HG03064 (cell line): ENCODE results near the gene CRY2.

Experiments
- ATAC-seq: cut with Tn5 transposase; IDR thresholded peaks from one replicate; pipeline ENCODE4 v1.9.1; 2021; ENCODE audit warnings: low read depth; ENCODE audit not compliant: unreplicated experiment

Gene CRY2

DNA sequence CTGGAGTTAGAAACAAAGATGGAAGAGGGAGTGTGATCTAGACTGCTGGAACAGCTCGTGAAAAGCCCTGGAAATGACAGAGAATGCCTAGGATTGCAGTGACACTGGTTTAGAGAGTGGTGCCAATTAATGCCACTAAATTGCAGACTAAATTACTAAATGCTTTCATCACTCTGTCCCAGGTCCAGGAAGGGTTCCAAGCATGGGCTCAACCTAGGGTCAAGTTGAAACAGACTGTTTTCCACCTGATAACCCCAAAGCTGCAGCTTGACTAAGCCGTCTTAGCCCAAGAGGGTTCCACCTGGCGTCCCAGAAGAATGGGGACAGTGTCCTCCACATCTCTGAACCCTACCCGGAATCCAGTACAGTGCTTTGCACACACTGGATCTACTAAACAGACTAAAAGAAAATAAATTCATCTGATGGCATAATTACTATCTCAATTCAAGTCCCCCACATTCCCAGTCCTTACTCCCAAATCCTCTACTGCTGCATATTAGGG, 1.1 kb upstream of the CRY2 start:
- no peak for ATAC-seq

- ATAC-seq = peak; percentile 4
Measured at GRCh38 chr11:45847911-45848316, 639 bp downstream of the CRY2 start.

GRCh38 chr11:45848654-45849081, 1.4 kb downstream of the CRY2 start:
- ATAC-seq = no peak

- no peak for ATAC-seq
Measured at GRCh38 chr11:45850446-45850845, 3.2 kb downstream of the CRY2 start.

GRCh38 chr11:45851228-45851627, 4.0 kb downstream of the CRY2 start:
- ATAC-seq = no peak

DNA sequence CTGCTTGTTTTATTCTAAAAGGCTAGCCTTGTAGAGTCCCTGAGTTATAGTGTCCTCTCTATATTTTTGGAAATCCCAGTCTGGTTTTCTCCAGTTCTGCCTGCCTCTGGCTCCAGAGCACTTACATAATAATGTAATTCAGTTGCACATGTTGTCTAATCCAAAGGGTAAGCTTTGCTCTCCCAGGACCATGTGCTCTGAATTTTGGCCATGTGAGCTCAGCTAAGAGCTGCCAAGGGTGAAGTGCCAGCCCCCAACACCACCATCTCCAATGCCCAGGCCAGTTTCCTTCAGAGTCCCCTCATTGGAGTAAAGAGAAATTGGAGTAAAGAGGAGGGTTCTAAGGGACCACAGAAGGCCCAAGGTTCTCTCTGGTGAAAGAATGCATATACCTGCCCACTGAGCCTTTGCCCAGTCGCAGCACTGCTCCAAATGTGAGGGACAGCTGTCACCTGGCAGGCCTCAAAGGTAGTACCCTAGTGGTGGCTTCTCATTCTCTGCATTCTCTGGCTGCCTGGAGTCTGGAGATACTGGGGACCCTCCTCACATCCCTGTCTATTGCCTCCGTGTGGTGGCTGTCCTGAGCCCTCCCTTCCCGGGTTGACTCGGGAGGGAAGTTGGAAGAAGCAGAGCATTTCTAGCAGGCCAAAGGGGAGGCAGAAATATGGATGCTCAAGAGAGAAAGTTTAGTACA, 4.9 kb downstream of the CRY2 start:
- ATAC-seq = no peak

GRCh38 chr11:45852712-45853101, 5.4 kb downstream of the CRY2 start:
- no peak for ATAC-seq

DNA sequence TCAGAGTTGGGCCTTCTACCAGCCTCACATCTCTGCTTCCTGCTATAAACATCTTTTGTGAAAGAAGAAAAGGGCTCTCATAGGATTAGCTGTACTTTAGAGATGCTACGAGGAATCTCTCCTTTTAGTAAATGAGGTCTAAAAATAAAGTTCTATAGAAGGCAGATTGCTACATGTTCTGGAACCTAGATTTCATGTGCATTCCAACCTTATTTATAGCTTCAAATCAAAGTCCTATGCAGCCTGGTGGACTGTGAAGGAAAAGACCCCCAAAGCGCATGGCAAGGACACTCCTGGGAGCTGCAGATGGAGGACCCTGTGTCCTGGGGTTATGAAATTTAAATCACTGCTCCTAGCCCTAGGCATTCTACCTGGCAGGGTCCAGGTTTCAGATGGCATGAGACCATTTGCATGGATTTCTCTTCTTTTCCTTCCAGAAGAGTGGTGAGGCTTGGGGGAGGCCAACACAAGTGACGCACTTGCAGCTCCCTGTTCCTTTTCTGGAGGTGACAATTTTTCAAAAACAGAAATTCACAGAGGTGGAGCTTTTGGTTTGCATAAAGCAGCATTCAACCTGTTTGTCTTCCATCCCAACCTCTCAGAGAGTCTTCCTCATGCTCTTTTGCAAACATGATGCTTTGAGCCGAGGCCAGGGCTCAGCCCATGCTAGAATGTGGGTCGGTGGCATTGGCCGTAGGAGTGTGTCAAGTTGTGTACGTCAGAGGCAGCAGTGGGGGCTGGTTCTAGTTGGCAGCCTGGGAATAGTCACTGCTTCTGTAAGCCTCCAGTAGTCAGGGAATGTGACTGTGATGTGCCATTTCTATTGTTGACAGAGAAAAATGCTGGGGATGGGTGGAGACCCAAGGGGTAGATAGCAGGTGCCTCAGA, 6.3 kb downstream of the CRY2 start:
- no peak for ATAC-seq

GRCh38 chr11:45855308-45855707, 8.0 kb downstream of the CRY2 start:
- ATAC-seq = no peak

- no peak for ATAC-seq
Measured at GRCh38 chr11:45856044-45856468, 8.8 kb downstream of the CRY2 start.

- ATAC-seq = no peak
Measured at GRCh38 chr11:45857961-45858474, 10.7 kb downstream of the CRY2 start.

GRCh38 chr11:45858751-45859398, 11.6 kb downstream of the CRY2 start:
- no peak for ATAC-seq

DNA sequence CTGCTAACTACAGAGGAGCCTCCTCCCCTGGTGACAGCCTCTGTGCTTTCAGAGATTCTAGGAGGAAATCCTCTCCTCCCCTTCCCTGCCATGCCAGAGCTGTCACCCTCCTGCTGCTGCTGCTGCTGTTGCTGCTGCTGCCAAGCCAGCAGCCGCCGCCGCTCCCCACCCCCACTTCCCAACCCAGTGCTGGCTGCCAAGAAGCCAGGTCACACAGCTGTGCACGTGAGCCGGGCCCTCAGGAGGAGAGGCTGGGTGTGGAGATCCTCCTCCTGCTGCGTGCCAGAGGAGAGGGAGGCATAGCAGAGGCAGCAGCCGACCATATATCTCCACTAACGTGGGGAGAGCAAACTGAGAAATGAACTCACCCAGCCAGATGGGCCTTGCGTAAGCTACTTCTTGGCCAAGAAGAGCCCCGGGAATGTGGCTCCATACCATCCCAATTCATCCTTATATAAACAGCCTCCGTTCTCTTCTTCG, 12.4 kb downstream of the CRY2 start:
- no peak for ATAC-seq

- ATAC-seq = no peak
Measured at GRCh38 chr11:45860348-45860747, 13.1 kb downstream of the CRY2 start.

- no peak for ATAC-seq
Measured at GRCh38 chr11:45860764-45861510, 13.7 kb downstream of the CRY2 start.

GRCh38 chr11:45864041-45864440, 16.8 kb downstream of the CRY2 start:
- no peak for ATAC-seq

DNA sequence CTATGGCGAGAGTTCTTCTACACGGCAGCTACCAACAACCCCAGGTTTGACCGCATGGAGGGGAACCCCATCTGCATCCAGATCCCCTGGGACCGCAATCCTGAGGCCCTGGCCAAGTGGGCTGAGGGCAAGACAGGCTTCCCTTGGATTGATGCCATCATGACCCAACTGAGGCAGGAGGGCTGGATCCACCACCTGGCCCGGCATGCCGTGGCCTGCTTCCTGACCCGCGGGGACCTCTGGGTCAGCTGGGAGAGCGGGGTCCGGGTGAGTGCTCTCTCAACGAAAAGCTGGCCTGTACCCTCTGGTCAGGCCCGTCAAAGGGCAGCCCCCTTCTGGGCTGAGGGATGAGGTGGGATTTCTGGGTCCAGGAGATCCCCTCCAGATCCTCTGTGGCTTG, 22.3 kb downstream of the CRY2 start:
- no peak for ATAC-seq

- ATAC-seq = no peak
Measured at GRCh38 chr11:45870706-45871105, 23.4 kb downstream of the CRY2 start.

DNA sequence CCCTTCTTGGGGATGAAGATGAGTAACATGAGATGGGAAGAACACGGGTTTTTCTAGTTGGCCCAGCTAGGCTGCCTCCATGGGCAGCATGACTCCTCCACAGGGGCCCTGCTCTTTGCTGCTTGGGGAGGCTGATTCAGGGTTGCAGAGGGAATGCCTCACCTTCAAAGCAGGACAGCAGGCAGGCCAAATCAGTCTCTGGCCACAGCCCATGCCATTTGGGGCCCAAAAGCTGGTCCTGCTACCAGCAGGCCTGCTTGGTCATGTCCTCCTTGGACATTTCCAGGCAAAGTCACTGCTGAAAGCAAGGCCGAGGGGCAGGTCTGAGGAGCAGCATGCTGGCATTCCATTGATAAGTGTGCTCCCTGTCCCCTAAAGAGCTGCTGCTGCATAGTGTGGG, 24.4 kb downstream of the CRY2 start:
- no peak for ATAC-seq
